ENCODE measurements around the gene SEMA6C.

- TF ChIP-seq POLR2AphosphoS5 (IDR thresholded peaks at IDR 0.05; ENCODE audit: low read depth, low read length), result no peak
- TF ChIP-seq EZH2 (IDR thresholded peaks at IDR 0.05), result no peak
- TF ChIP-seq RAD21 (IDR thresholded peaks at IDR 0.05; ENCODE audit: low read depth), result no peak
- TF ChIP-seq, protein P1, sequence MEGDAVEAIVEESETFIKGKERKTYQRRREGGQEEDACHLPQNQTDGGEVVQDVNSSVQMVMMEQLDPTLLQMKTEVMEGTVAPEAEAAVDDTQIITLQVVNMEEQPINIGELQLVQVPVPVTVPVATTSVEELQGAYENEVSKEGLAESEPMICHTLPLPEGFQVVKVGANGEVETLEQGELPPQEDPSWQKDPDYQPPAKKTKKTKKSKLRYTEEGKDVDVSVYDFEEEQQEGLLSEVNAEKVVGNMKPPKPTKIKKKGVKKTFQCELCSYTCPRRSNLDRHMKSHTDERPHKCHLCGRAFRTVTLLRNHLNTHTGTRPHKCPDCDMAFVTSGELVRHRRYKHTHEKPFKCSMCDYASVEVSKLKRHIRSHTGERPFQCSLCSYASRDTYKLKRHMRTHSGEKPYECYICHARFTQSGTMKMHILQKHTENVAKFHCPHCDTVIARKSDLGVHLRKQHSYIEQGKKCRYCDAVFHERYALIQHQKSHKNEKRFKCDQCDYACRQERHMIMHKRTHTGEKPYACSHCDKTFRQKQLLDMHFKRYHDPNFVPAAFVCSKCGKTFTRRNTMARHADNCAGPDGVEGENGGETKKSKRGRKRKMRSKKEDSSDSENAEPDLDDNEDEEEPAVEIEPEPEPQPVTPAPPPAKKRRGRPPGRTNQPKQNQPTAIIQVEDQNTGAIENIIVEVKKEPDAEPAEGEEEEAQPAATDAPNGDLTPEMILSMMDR (IDR thresholded peaks at IDR 0.05 in 2 of 3, conservative IDR thresholded peaks at IDR 0.05 in 1 of 3; ENCODE audit: borderline replicate concordance in 1 of 3, insufficient read depth in 1 of 3, low read depth in 2 of 3, low read length in 2 of 3), result no peak
- TF ChIP-seq SRF (IDR thresholded peaks at IDR 0.05; ENCODE audit: low read depth), result no peak
- no peak for TF ChIP-seq JUND (IDR thresholded peaks at IDR 0.05)
- no peak for TF ChIP-seq POLR2A (IDR thresholded peaks at IDR 0.05; ENCODE audit: borderline replicate concordance, extremely low read depth, insufficient read depth, insufficient read length)
- TF ChIP-seq TCF7L2 (IDR thresholded peaks at IDR 0.05; ENCODE audit: borderline replicate concordance, extremely low read depth, insufficient read depth, insufficient read length), result no peak
- TF ChIP-seq, protein P2, sequence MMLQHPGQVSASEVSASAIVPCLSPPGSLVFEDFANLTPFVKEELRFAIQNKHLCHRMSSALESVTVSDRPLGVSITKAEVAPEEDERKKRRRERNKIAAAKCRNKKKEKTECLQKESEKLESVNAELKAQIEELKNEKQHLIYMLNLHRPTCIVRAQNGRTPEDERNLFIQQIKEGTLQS (IDR thresholded peaks at IDR 0.05), result no peak
- no peak for TF ChIP-seq EZH2phosphoT487 (IDR thresholded peaks at IDR 0.05; ENCODE audit: borderline replicate concordance)
Observed at GRCh38 chr1:151156515-151156819, 10.0 kb upstream of the SEMA6C start, which contains the start of gene TNFAIP8L2.

Measured in HCT116 (cell line).